GM18907 (cell line): Measurements from ENCODE around the gene BANP.

Source experiments
- ATAC-seq: cut with Tn5 transposase; IDR thresholded peaks from one replicate; pipeline ENCODE4 v1.9.1; 2021; ENCODE audit warnings: mild to moderate bottlenecking, moderate library complexity; ENCODE audit not compliant: unreplicated experiment

Gene BANP

DNA sequence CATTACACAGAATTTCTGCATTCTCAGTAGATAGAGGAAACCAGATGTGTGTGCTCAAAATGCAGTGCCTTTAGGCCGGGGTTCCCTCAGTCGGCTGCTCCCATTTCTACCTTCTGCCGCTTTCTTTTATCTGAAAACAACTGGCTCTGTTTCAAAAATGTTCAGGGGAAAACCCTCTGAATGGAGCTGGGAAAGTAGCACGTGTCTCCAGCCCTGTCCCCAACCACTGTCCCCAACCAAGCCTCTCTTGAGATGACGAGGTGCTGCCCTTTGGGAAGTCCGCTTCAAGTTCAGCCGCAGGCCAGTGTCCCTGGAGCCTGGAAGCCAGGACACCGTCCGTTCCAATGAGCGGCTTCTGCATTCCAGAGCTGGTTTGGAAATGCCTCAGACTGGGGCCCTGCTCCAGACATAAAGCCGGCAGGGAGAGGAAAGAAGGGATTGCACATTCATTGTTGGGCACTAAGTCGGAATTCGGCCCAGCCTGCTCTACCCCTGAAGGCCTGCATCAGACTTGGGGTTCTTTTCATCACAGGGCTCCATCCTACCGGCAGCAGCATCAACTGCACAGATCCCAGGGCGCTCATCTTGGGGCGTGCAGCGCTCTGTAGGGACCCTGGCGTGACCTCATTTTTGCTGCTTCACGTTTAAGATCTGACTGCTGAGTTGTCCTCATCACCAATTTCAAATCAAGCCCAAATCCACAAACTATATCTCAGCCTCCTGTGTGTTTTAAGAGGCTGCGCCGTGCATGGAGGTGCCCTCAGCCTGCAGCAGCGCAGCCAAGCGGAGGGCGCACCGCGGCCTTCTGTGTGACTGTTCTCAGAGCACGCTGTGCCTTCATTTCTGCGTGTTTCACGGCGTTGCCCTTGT, 111.3 kb downstream of the BANP start:
- no peak for ATAC-seq

DNA sequence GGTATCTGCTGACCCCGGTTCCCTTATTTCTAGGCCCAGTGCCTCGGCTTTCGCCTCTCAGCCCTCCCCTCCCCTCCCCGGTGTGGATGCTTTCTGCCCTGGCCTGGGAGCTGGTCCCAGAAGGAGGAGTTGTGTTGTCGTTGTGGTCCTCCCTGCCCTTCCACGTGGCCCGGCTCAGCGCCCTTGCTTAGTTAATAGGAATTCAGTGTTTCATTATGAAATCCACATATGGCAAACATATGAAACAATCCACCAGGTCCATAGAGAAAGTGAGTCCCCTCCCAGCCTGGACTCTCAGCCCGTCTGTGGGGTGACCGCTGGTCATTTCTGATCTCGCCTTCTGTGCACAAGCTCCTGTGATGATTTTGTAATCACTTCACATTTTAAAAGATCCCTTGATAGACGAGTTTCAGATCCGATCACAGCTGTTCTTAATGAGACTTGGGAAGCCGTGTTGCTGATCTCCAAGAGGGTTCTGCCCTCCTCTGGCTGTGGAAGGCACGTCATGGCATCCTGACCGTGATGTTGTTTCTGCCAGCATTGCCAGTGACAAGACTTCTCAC, 112.1 kb downstream of the BANP start:
- no peak for ATAC-seq

DNA sequence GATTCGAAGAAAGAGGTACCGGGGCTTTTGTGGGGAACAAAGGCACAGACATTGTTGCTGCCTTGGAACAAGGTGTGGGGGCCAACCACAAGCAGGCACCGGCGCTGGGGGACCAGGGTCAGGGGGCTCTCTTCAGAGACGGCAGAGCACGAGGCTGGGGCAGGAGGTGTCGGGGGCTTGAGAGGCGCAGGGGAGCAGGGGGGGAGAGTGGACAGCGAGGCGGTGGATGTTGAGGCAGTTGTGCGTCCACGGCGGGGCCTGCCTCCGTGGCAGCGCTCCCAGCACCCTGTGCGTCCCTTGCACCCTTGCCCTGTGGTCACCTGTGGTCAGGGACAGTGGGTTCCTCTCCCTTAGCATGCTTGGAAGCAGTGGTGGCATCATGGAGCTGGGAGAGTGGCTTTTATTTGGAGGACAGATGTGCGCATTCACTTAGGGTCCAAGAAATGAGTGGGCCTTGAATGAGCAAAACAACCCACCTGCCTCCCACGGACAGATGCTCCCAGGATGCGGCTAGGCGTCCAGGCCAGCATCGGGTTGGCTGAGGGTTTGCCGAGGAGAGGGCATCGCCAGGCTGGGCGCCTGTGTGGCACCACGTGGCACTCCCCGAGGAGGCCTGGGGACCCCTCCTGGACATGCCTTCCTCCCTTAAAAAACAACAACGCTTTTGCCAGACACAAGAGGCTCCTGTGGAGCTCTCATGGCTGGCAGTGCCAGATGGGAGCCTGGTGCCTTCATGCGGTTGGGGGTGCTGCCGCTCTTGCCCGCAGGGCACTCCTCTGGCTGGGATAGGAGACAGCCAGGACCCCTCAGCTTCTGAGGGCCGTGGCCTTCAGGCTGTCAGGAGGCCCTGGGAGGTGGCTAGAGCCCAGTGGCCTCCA, 113.0 kb downstream of the BANP start:
- no peak for ATAC-seq

DNA sequence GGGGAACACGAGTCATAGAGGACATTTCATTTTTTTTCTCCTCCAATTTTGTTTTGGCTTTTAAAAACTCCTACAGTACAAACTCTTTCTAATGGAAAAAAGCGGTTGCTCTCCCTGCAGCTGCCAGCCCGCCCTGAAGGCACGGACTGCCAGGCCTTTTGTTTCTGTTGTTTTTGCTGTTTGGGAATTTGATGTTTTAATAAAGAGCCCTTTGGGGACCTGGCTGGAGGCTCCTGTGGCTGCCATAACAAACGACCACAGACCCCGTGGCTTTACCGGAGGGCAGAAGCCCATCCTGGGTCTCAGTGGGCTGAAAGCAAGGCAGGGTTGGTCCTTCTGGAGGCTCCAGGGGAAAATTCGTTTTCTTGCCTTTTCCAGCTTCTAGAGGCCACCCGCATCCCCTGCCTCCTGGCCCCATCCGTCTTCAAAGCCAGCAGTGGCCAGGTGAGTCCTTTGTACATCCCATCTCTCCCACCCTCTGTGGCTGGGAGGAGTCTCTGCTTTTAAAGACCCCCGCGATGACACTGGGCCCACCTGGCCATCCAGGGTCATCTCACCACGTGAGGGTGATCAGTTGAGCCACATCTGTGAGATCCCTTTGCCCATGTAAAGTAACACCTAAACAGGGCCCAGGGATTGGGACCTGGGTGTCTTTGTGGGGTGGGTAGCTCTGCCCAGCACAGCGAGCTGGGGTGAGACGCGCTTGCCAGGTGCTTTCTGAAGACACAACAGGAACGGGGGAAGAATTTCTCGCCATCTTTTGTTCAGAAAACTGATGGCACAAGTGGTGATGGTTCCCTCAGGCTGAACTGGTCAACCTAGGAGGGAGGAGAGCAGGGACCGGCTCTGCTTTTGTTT, 113.9 kb downstream of the BANP start:
- no peak for ATAC-seq

DNA sequence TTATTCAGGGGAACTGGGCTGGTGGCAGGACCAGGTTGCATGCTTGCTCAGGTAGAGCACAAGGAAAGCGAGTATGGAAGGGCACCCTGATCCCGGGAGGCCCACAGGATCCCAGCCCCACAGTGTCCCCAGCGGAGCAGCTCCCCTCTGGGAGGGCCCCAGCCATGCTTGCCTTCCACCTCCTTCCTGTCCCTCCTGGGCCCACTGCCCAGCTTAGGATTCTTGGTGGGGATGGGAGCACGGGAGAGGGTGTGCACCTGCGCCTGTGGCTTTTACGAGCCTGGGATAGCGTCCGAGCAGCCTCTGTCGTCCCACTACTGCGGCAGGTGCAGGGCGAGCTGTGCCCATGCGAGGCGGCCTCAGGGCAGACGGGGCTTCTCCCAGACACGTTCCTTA, 114.5 kb downstream of the BANP start:
- ATAC-seq: no peak

DNA sequence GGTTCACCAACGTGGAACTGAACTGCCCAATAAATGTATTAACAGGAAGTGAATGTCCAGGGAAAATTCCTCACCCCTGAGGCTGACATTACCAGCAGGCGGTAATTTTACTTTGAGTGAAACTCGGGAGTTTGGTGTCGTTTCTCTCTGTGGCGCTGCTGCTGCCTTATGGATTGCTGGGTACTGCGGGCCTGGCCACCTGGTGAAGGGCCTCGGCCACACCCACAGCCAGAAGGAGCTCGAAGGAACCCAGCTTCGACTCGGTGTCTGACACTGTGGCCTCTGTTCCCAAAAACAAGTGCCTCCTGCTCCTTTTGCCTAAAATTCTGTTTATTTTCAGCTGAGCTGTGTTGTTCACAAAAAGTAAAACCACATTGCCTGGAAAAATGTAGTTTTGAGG, 115.0 kb downstream of the BANP start:
- ATAC-seq: no peak

DNA sequence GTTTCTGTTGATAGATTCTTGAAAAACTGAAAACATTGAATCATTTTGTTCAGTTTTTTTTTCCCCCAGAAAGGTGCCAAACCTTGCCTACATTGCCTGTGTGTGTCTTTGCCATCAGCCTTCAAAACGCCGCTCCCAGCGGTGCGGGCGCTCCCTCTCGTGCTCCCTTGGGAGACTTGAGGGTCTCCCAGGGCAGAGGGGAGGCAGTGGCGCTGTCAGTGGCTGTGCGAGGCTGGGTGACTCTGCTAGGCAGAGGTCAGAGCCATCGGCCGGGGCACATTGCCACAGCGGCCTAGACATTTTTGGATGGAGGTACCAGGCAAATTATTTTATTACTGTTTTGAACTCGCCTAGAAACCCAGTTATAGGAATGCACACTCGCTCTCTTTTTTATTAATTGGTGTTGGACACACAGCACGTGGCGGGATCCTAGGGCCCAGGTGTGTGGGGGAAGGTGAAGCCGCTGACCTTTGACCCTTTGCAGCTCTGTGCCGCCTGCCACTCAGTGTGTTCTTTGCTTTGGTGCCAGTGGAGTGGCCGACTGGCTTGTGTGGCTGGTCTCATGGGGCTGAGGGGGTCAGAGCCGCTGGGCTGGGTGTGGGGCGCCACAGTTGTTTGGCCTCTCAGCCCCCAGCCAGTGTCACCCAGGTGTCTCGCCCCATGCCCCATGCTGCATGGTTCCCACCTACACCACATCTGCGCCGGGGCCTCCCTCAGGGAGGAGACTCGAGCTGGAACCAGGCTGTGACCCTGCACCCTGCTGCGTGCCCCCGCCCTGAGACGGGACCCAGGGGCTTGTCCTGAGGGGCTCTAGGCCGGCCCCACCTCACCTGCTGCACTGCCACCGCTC, 115.7 kb downstream of the BANP start:
- no peak for ATAC-seq

DNA sequence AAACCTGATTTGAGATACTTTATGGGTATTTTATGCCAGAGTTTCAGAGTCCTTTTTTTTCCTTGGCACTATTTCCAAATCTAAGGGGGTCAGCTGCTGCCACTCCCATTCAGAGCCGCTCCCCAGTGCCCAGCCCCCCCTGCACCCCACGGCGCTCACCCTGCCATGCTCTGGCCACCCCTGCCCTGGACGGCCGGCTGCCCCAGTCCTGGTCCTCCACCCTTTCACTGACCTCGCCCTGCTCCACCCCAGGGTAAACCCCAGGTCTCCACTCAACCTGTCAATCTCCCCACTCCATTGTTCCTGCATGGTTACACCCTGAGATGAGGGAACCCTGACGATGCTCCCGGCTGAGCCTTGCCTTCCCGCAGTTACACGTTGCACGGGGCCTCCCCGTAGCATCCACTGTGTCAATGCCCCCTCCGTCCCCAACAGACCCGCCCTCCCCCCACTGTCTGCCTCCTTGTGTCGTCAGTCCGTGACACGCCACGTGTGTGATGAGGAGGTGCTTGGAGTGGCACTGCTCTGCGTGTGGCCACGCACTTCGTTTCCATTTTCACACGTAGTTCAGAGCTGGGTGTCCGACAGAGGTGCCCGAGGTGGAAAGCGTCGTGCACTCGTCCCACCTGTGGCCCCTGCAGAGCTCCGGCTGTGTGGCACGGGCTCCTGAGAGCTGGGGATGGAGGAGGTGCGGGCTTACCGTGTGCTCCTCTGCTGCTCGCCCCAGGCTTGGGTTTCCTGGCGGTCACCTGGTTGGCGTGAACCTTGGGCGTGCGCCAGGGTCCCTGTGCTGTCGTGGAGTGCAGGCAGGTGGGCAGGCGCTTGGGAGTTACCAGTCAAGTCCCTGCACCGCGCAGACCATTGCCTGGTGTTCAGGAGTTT, 116.5 kb downstream of the BANP start:
- ATAC-seq: no peak

DNA sequence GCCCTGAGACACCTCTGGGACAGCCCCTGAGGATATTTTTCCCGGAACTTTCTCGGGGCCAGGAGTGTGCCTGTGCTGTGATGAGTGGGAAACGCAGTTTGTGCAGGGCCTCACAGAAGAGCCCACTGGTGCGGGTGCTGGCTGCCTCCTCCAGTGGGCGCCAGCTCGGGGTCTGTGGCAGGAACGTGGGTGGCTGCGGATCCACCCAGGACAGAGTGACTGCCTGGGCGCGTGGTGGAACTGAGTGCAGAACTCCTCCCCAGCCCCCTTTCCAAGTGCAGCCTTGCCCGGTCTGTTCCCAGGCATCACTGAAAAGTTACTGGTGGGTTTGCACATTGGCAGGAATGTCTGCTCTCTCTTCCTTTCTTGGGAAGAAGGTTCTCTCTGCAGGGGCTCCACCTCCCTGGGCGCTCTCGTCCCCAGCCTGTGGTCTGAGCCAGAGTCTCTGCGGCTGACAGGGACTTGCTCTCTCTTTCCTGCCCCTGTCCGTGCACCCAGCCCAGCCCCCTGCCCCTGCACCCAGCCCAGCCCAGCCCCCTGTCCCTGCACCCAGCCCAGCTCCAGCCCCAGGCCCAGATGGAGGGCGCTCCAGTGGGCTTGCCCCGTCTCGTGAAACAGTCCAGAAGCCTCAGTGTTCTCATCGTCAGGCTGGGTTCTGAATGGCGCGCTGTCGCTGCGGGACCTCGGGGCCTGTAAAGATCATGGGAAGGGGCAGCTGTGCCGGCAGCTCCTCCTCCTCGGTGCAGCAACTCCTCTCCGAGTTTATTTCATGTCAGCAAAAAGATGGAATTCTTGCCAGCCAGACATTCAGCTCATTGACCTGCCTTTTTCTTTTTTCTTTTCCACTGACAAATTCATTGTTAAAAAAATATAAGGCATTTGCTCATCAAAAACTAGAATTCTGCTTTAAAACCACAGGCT, 117.5 kb downstream of the BANP start:
- ATAC-seq: no peak

DNA sequence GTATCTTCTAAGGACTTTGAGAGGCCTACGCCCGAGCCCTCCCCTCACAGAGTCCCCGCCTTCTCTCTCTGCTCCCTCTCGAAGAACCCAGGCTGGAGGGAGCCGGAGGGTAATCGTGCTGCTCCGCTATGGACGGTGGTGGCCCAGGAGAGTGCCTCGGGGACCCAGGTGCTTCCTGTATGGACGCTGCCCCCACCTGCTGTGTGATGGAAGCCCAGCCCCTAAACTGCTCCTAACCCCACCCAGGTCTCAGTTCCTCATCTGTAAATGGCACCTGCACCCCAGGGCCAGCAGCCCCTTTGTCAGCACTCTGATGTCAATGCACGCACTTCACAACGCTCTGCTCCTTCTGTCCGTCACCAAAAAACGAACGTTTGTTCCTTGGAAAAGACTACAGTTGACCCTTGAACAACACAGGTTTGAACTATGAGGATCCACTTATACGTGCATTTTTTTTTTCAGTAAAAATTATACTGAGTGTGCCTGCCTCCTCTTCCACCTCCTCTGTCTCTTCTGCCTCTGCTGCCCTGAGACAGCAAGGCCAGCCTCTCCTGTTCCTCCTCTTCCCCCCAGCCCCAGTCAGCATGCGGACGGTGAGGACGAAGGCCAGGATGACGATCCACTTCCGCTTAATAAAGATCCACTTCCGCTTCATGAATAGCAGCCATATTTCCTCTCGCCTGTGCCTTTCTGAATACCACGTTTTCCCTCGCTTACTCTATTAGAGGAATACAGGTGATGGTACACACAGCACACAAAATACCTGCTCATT, 118.3 kb downstream of the BANP start:
- ATAC-seq: peak; percentile 80

DNA sequence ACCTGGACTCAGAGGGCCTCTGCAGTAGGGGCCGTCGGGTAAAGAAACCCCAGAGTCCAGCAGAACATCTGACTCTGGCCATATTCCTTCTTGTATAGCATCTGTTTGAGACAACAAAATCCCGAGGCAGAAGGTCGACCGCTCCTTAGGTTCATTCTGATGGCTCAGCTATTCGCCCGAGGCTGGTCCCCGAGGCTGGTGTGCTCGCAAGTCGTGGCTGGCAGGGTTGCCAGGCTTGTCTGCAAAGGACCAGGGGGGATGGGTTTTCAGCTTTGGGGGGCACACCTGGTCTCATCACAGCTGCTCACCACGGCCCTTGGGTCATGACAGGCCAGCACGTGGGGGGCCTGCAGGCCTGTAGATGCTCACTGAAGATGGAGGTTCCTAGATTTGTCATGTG, 119.1 kb downstream of the BANP start:
- ATAC-seq: no peak

DNA sequence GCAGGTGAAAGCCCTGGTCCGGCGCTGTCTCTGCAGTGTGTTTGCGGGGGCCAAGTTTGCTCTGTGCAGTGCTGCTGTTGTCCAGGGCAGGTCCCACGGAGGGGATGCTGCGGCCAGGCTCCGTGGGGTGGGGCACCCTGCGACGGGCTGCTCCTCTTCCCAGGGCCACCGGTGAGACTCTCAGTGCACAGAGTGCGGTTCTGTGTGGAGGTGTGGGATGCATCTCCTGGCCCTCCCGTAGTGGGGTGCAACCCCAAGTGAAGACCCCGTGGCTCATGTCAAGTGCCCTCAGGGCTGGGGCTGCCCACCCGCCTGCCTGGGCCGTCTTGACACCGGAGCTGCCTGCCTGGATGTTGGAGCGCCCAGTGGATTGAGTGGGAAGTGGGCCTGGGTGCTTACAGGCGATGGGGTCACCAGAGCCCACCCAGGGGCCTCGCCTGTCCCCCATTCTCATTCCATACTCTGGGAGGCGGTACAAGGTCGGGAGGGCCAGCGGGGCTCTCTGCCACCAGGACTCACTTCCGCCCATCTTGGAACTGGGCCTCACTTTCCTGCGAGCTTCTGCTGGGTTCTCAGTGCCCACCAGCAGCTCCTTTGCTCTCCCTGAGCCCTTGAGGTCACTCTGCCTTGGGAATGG, 119.9 kb downstream of the BANP start:
- no peak for ATAC-seq

DNA sequence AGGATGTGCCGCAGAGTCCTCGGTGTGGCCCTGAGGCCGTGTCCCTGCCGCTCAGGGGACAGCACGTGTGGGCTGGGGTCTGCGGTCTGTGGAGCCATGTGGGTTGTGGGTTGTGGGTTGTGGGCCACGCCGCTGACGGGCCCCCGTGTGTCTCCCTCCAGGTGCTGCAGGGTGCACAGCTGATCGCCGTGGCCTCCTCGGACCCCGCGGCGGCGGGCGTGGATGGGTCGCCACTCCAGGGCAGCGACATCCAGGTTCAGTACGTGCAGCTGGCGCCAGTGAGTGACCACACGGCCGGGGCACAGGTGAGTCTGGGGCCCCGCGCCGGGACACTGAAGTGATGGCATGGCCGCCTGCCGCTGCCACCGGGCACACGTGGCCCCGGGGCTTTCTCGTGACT, 120.7 kb downstream of the BANP start:
- ATAC-seq: no peak

DNA sequence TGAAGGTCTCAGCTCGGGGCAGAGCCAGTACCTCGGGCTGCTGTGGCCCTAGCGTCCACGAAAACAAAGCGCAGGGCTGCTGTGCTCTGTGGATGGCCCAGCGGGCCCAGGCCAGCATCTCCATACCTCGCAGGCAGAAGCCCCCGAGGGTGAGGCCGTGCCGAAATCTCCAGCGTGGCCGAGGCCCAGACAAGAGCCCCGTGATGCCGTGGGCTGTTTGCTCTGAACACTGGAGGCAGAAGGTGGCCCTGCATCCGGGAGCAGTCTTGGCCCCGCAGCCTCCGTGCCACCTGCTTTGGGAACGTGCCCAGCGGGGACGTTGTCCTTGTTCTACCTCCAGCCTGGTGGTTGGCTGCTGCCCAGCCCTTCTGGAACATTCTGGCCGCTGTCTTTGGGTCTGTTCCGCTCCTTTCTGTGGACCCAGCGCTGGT, 121.4 kb downstream of the BANP start:
- ATAC-seq: no peak

DNA sequence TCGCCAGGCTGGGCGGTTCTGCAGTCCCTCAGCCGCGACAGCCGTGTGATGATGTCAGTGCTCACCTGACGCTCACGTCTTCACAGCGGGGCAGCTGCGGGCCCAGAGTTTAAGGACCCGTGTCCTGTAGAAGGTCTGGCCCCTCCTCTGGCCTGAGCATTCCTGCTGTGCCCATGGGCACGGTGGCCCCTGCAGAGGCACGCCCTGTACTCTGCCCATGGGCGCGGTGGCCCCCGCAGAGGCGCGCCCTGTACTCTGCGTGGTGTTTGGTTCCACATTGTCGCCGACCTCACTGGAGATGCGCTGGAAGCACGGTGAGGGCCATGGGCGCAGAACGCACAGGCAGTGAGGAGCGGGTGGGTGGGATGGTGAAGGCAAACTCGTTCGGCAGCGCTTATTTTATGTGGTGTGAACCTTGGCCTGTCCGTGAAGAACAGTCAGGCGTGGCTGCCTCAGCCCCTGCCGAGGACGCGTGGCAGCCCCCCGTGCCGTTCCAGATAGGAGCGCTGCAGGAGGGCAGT, 122.0 kb downstream of the BANP start:
- ATAC-seq: no peak

DNA sequence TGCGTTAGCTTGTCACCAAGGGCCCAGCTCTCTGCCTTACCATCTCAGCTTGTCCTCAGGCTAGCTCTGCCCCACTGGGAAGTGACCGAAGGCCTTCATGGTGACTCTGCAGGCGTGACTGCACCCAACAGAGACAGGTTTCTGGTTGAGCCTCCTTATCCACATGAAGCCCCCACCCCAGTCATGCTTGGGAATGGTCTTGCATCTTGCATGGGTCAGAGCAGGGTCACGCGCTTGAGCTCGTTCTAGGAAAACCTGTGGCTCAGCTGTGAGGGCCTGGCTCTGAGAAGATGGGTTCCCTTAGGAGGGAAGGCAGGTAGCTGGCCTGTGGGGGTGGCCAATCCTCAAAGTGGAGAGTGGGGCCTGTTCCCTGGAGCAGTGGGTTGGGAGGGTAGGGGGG, 122.8 kb downstream of the BANP start:
- ATAC-seq: no peak
